GM12875 (cell line): ENCODE results near the gene MMRN2.
"Not testable (repeated sequence)": the region's sequence is repeated elsewhere in the genome, so short reads cannot be mapped to it uniquely, and the experiment has no call there.

Experiments
- H3K4me3 ChIP-seq: one replicate; pipeline ENCODE4 v1.5.1; 2011; ENCODE audit warnings: low read depth, low read length, control low read depth
- TF ChIP-seq, protein P1 (sequence below): IDR thresholded peaks from 2 replicates; pipeline ENCODE4 v1.5.1; 2011; ENCODE audit warnings: low read depth, mild to moderate bottlenecking, control low read depth, inconsistent platforms, low read length, moderate library complexity, borderline replicate concordance; ENCODE audit not compliant: insufficient read depth

The MMRN2 gene

DNA sequence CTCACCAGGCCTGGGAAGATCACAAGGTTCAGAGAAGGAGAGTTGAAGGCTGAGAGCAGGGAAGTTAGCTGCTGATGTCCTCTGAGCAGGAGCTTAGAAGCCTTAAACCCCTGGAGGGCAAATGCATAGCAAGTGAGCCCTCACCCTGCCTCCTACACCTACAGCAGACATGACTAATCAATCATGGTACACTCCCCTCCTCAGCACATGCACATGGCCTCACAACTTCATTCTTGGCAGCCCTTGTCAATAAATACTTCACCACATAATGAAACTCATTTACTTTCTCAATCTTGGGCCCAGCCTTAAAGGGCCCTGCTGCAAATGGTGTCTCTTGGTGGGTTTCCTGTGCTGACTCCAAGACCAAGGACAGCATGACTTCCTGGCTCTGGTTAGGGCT lies 12.9 kb downstream of the MMRN2 start:
- TF ChIP-seq, protein P1, sequence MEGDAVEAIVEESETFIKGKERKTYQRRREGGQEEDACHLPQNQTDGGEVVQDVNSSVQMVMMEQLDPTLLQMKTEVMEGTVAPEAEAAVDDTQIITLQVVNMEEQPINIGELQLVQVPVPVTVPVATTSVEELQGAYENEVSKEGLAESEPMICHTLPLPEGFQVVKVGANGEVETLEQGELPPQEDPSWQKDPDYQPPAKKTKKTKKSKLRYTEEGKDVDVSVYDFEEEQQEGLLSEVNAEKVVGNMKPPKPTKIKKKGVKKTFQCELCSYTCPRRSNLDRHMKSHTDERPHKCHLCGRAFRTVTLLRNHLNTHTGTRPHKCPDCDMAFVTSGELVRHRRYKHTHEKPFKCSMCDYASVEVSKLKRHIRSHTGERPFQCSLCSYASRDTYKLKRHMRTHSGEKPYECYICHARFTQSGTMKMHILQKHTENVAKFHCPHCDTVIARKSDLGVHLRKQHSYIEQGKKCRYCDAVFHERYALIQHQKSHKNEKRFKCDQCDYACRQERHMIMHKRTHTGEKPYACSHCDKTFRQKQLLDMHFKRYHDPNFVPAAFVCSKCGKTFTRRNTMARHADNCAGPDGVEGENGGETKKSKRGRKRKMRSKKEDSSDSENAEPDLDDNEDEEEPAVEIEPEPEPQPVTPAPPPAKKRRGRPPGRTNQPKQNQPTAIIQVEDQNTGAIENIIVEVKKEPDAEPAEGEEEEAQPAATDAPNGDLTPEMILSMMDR = no peak
- no peak overlapping the region for H3K4me3 ChIP-seq

DNA sequence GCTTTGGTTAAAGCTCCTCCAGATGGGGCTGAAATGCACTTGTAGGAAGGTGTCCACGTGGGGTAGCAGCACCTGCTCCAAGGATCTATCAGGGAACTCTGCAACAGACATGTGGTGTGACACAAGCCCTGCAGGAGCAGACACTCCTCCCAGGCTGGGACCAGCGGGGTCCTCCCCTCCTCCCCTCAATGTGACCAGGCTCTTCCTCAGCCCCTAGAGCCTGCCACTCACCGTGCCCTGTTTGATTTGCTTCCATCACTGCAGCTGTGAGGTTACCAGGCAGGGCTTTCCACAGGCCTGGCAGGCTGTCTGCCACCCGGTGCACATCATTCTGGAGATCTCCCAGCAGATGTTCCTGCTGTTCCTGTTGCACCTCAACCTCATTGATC lies 13.4 kb downstream of the MMRN2 start:
- TF ChIP-seq, protein P1 = no peak
- H3K4me3 ChIP-seq = no peak overlapping the region

DNA sequence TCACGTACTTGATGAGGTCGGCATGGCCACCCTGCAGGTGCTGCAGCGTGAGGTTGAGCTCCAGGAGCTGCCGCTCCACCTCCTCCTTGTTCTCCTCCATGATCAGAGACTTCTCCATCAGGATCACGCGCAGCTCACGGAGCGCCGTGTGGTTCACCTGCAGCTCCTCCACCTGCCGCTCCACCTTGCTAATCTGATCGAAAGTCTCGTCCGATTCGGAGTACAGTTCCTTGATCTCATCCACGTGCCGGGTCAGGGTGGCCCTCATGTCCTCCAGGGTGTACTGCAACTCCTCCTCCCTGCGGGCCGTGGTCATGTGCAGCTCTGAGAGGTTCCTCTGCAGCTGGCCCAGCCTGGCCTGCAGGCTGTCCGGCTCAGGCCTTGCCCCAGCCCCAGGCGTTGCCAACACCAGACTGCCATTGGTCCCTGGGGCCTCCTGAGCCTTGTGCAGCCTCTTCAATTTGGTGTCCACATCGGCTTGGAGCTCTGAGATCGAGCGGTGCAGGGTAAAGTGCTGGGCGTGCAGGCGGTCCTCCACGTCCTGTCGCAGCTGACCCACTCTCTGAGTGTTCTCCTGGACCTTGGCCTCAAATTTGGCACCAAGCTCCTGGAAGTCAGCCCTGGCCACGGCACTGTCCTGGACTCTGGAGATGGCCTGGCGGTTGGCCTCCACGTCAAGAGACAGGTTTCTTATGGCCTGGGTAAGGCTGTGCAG lies 13.9 kb downstream of the MMRN2 start:
- TF ChIP-seq, protein P1 = no peak
- H3K4me3 ChIP-seq = no peak overlapping the region

DNA sequence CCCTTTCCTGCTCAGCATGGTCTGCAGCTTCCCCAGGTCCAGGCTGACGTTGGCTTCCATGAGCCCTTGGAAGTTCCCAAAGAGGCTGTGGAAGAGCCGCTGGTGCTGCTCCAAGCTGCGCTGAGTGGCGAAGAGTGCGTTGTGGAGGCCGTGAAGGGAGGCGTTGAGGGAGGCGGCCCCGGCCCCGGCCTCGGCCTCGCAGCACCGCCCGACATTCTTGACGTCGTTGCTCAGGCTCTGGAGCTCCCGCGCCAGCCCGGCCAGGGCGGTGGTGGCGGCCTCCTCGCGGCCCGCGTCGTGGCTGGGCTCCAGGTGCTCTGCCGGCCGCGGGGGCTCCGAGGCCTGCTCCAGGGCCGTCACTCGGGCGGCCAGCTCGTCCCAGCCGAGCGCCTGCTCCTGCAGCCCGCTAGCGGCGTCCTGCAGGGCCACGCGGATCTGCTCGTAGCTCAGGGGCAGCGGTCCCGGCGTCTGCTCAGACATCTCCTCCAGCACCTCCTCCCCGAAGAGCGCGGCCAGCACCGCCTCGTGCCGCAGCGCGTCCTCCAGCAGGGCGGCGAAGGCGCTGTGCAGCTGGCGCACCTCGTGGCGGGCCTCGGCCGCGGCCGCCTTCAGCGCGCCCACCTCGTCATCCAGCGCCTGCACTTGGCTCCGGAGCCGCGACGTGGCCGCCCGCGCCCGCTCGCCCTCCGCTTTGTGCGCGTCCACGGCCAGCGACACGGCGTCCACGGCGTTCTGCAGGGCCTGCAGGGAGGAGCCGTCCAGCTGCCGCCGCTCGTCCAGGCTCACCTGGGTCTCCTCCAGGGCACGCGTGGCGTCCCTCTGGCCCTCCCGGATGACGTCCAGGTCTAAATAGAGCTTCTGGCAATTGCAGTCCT lies 14.7 kb downstream of the MMRN2 start:
- H3K4me3 ChIP-seq = no peak overlapping the region
- TF ChIP-seq, protein P1 = no peak

DNA sequence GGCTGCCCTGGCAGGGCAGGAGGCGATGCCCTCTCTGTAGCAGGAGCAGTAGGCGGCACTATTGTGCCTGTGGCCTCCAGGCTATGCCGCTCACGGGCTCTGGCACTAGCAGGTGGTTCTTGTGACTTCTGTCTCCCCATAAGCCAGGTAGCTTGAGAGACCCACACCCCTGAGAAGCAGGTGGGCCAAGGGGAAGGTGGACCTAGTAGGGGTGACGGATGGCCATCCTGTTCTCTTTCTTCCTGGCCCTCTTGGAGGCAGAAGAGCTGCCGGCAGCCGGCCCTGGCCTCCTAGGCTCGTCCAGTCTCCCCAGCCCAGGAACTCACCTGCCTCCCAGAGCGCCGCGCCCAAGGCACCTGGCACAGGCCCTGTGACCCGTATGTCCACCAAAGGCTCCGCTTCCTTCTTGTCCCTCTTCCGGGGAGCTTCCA lies 15.4 kb downstream of the MMRN2 start:
- no peak overlapping the region for H3K4me3 ChIP-seq
- TF ChIP-seq, protein P1 = no peak

DNA sequence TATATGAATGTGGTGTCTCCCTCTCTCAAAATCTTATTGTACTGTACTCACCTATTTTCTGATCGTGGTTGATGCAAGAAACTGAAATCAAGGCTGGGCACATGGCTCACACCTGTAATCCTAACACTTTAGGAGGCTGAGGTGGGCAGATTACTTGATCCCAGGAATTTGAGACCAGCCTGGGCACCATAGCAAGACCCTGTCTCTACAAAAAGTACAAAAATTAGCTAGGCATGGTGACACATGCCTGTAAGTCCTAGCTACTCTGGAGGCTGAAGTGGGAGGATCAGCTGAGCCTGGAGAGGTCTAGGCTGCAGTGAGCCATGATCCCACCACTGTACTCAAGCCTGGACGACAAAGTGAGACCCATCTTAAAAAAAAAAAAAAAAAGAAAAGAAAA lies 16.0 kb downstream of the MMRN2 start:
- TF ChIP-seq, protein P1 = no peak
- H3K4me3 ChIP-seq = no peak overlapping the region

DNA sequence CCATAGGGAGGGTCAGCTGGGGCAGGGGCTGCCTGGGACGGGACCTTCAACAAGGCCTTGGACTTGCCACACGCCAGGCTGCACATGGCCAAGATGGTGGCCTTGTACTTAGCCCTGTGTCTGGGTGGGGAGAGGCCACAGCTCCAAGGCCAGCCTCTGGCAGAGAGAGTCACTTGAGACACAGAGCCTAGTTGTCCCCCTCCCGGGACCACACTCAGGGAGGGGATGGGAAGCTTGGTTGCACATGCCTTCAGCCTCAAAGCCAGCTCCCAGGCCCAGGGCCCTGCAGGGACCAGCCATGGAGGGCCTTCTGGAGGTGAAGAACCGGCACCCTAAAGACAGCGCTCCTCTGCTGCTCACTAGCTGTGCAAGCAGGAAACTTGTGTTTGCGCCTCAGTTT lies 16.7 kb downstream of the MMRN2 start:
- H3K4me3 ChIP-seq = no peak overlapping the region
- TF ChIP-seq, protein P1 = no peak

DNA sequence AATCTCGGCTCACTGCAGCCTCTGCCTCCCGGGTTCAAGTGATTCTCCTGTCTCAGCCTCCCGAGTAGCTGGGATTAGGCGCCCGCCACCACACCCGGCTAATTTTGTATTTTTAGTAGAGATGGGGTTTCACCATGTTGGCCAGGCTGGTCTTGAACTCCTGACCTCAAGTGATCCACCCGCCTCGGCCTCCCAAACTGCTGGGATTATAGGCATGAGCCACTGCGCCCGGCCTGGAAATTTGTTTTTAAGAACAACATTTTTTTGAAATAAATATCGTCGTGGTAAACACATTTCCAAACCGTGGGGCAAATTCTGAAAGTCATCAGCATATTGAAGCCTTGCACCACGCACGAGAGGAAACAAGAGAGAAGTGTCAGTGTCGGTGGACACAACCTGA lies 17.3 kb downstream of the MMRN2 start:
- H3K4me3 ChIP-seq = not testable (repeated sequence)
